Measurements from ENCODE around the gene TTYH2. TPM values are rescaled to one million over a fixed set of nuclear protein-coding genes. Genes with fewer than 3 reads are reported as not detected.

The TTYH2 gene
- total RNA-seq, 1 experiment from 2014 or later, result 0.12 TPM

GRCh38 chr17:74244128-74244527 is 30.8 kb downstream of the TTYH2 start:
- no TSS peak for BruUV-seq (replicated peaks)
- no peak for DNase-seq (ENCODE audit: unreplicated experiment)
- CTCF ChIA-PET, result interaction anchor here (0.6 to 0.7 kb wide), 2 partner anchors 15 to 39 kb away, joined by 3 read pairs; no protein-coding TSS in a partner anchor
- POLR2A ChIA-PET, result no interaction called here
- intact Hi-C loops (cut with micrococcal nuclease), result no loop called here
- no peaks in the 10 kb centered on the region for H3K36me3 Mint-ChIP-seq (ENCODE audit: insufficient read depth, unreplicated experiment)
- H3K27me3 Mint-ChIP-seq (ENCODE audit: insufficient read depth, unreplicated experiment), result peaks cover 18% of the 10 kb centered on the region
- no peak overlapping the region for H3K27ac Mint-ChIP-seq (ENCODE audit: low read depth, unreplicated experiment)
- no peaks in the 10 kb centered on the region for H3K4me1 Mint-ChIP-seq (ENCODE audit: insufficient read depth, unreplicated experiment)
- no peak overlapping the region for H3K4me3 Mint-ChIP-seq (ENCODE audit: unreplicated experiment)
- no peaks in the 10 kb centered on the region for H3K9me3 Mint-ChIP-seq (ENCODE audit: unreplicated experiment)
- TF ChIP-seq CTCF (IDR thresholded peaks at IDR 0.05; ENCODE audit: unreplicated experiment), result no peak

GRCh38 chr17:74244548-74244947 is 31.2 kb downstream of the TTYH2 start:
- H3K27me3 Mint-ChIP-seq (ENCODE audit: insufficient read depth, unreplicated experiment), result peaks cover 18% of the 10 kb centered on the region
- no peak for TF ChIP-seq CTCF (IDR thresholded peaks at IDR 0.05; ENCODE audit: unreplicated experiment)
- H3K27ac Mint-ChIP-seq (ENCODE audit: low read depth, unreplicated experiment), result no peak overlapping the region
- DNase-seq (ENCODE audit: unreplicated experiment), result no peak
- H3K9me3 Mint-ChIP-seq (ENCODE audit: unreplicated experiment), result no peaks in the 10 kb centered on the region
- H3K4me1 Mint-ChIP-seq (ENCODE audit: insufficient read depth, unreplicated experiment), result no peaks in the 10 kb centered on the region
- intact Hi-C loops (cut with micrococcal nuclease), result no loop called here
- ChIA-PET CTCF (interaction anchor here (0.7 kb wide), 1 partner anchor 40 kb away, joined by 3 read pairs; no protein-coding TSS in a partner anchor), POLR2A (interaction anchor here (0.6 kb wide), 1 partner anchor 13 kb away, joined by 4 read pairs; no protein-coding TSS in a partner anchor)
- H3K36me3 Mint-ChIP-seq (ENCODE audit: insufficient read depth, unreplicated experiment), result no peaks in the 10 kb centered on the region
- no peak overlapping the region for H3K4me3 Mint-ChIP-seq (ENCODE audit: unreplicated experiment)
- BruUV-seq (replicated peaks), result no TSS peak

GRCh38 chr17:74245145-74245831 is 31.9 kb downstream of the TTYH2 start:
- Mint-ChIP-seq H3K9me3 (ENCODE audit: unreplicated experiment) (no peaks in the 10 kb centered on the region), H3K36me3 (ENCODE audit: insufficient read depth, unreplicated experiment) (no peaks in the 10 kb centered on the region), H3K4me3 (ENCODE audit: unreplicated experiment) (no peak overlapping the region), H3K27me3 (ENCODE audit: insufficient read depth, unreplicated experiment) (peaks cover 18% of the 10 kb centered on the region), H3K4me1 (ENCODE audit: insufficient read depth, unreplicated experiment) (no peaks in the 10 kb centered on the region), H3K27ac (ENCODE audit: low read depth, unreplicated experiment) (no peak overlapping the region)
- CTCF ChIA-PET, result no interaction called here
- POLR2A ChIA-PET, result interaction anchor here (0.6 kb wide), 1 partner anchor 14 kb away, joined by 4 read pairs; no protein-coding TSS in a partner anchor
- intact Hi-C loops (cut with micrococcal nuclease), result no loop called here
- no peak for DNase-seq (ENCODE audit: unreplicated experiment)
- no peak for TF ChIP-seq CTCF (IDR thresholded peaks at IDR 0.05; ENCODE audit: unreplicated experiment)
- BruUV-seq (replicated peaks), result no TSS peak

GRCh38 chr17:74245871-74246270 is 32.5 kb downstream of the TTYH2 start:
- DNase-seq (ENCODE audit: unreplicated experiment), result no peak
- H3K4me3 Mint-ChIP-seq (ENCODE audit: unreplicated experiment), result no peak overlapping the region
- intact Hi-C loops (cut with micrococcal nuclease), result no loop called here
- no TSS peak for BruUV-seq (replicated peaks)
- ChIA-PET CTCF (no interaction called here), POLR2A (no interaction called here)
- H3K27ac Mint-ChIP-seq (ENCODE audit: low read depth, unreplicated experiment), result no peak overlapping the region
- H3K27me3 Mint-ChIP-seq (ENCODE audit: insufficient read depth, unreplicated experiment), result peaks cover 20% of the 10 kb centered on the region
- no peak for TF ChIP-seq CTCF (IDR thresholded peaks at IDR 0.05; ENCODE audit: unreplicated experiment)
- H3K4me1 Mint-ChIP-seq (ENCODE audit: insufficient read depth, unreplicated experiment), result no peaks in the 10 kb centered on the region
- H3K9me3 Mint-ChIP-seq (ENCODE audit: unreplicated experiment), result no peaks in the 10 kb centered on the region
- no peaks in the 10 kb centered on the region for H3K36me3 Mint-ChIP-seq (ENCODE audit: insufficient read depth, unreplicated experiment)
